Duodenal mucosa (tissue), 2 donors: ENCODE results near the gene NCLN.
"Not testable (repeated sequence)": the region's sequence is repeated elsewhere in the genome, so short reads cannot be mapped to it uniquely, and the experiment has no call there.

Experiments
- H3K27ac ChIP-seq: one replicate; pipeline ENCODE4 v1.7.0; 2013; ENCODE audit warnings: low read depth, low read length
- H3K27me3 ChIP-seq, 2 donors: one replicate each; pipeline ENCODE4 v1.7.0; 2013; ENCODE audit warnings: low read length in 2 of 2, control low read depth in 1 of 2; ENCODE audit not compliant: insufficient read depth in 2 of 2, control insufficient read depth in 1 of 2
- H3K36me3 ChIP-seq, 2 donors: one replicate each; pipeline ENCODE4 v1.7.0; 2013; ENCODE audit warnings: low read length in 2 of 2, control low read depth in 1 of 2; ENCODE audit not compliant: insufficient read depth in 2 of 2, control insufficient read depth in 1 of 2
- H3K4me1 ChIP-seq, 2 donors: one replicate each; pipeline ENCODE4 v1.7.0; 2013; ENCODE audit warnings: low read length in 2 of 2, control low read depth in 1 of 2; ENCODE audit not compliant: insufficient read depth in 2 of 2, control insufficient read depth in 1 of 2
- H3K4me3 ChIP-seq, 2 donors: one replicate each; pipeline ENCODE4 v1.7.0; 2013; ENCODE audit warnings: low read length in 2 of 2, low read depth in 1 of 2
- H3K9ac ChIP-seq, 2 donors: one replicate each; pipeline ENCODE4 v1.7.0; 2013; ENCODE audit warnings: low read length in 2 of 2, low read depth in 1 of 2
- H3K9me3 ChIP-seq, 2 donors: one replicate each; pipeline ENCODE4 v1.7.0; 2013; ENCODE audit warnings: low read length in 2 of 2, control low read depth in 1 of 2; ENCODE audit not compliant: control insufficient read depth in 1 of 2

Gene NCLN

DNA sequence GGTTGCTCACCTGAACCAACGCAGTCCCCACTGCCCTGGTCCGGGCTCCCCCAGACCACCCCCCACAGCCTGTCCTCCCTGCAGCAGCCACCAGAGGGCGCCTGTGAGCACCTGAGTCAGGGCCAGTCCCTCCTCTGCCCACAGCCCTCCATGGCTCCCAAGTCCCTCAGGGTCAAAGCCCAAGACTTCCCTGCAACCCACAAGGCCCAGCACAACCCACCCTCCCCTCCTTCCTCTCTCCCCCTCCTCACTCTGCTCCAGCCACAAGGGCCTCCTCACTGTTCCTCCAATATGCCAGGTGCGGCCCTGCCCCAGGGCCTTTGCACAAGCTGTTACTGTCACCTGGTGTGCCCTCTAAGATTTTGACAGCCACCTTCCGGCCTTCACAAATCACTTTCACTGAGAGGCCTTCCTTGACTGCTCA lies 39.0 kb upstream of the NCLN start:
- H3K27ac ChIP-seq, result no peak overlapping the region
- no peaks in the 10 kb centered on the region for H3K27me3 ChIP-seq
- no peak overlapping the region for H3K9ac ChIP-seq
- H3K4me1 ChIP-seq, result peaks cover 4 to 5% of the 10 kb centered on the region in 2 donors
- H3K36me3 ChIP-seq, result peaks cover 0 to 9% of the 10 kb centered on the region in 2 donors
- no peak overlapping the region for H3K4me3 ChIP-seq
- H3K9me3 ChIP-seq, result no peaks in the 10 kb centered on the region

DNA sequence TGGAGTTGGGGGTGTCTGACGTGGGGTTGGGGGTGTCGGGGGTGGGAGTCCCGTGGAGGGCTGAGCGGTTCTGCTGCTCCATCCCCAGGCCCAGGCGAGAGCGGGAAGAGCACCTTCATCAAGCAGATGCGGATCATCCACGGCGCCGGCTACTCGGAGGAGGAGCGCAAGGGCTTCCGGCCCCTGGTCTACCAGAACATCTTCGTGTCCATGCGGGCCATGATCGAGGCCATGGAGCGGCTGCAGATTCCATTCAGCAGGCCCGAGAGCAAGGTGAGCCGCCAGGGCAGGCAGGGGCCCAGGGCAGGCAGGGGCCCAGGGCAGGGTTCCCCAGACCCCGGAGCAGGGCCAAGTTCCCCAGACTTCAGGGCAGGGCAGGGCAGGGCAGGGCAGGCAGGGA lies 37.2 kb upstream of the NCLN start:
- Histone ChIP-seq H3K4me1 (no peaks in the 10 kb centered on the region), H3K9ac (no peak overlapping the region), H3K27me3 (no peaks in the 10 kb centered on the region), H3K4me3 (no peak overlapping the region), H3K9me3 (no peaks in the 10 kb centered on the region), H3K36me3 (peaks cover 0 to 9% of the 10 kb centered on the region in 2 donors), H3K27ac (no peak overlapping the region)

DNA sequence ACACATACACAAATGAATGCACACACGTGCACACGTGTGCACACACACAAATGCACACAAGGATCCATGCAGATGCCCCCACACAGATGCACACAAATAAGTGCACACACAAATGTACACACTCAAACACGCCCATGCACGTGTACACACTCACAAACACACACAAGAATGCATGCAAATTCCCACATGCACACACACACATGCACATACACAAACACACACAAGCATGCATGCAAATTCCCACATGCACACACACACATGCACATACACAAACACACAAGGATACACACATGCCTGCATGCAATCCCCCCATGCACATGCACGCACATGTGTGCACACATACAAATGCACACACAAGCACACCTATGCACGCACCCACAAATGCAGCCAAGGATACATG lies 36.6 kb upstream of the NCLN start:
- Histone ChIP-seq H3K27me3 (no peaks in the 10 kb centered on the region), H3K9me3 (no peaks in the 10 kb centered on the region), H3K4me1 (no peaks in the 10 kb centered on the region), H3K4me3 (no peak overlapping the region), H3K27ac (no peak overlapping the region), H3K36me3 (peaks cover 0 to 9% of the 10 kb centered on the region in 2 donors), H3K9ac (no peak overlapping the region)

DNA sequence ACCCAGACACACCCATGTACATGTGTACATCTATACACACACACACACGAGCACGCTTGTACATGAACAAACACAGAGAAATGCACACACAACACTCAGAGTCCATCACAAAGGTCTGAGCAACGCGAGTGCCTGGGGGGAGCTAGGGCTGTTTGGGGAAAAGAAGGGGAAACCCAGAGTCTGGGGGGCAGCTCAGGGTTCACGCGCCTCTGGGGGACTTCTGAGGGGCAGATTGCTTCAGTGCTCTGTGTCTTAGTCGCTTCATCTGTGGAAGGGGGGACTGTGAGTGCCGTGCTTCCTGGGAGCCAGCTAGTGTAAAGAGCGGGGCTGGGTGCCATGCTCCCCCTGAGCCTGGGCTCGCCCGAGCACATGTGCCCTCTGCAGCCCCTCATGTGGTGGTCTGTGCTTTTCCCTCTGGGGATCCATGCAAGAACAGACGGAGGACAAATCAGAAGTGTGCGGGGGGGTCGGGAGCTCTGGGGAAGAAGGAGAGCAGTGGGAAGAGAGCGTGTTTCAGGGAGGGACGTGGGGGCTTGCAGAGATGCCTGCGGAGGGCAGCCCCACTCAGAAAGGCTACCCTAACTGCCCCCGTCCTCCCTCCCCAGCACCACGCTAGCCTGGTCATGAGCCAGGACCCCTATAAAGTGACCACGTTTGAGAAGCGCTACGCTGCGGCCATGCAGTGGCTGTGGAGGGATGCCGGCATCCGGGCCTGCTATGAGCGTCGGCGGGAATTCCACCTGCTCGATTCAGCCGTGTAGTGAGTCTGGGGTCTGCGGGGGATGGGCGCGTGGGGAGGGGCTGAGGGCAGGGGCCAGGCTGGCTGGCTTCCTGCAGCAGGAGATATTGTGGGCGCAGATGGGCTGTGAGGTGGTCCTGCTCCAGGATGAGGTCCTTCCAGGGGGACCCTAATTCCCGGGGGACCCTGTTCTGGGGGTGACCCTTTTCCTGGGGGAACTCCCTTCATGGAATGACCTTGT lies 35.9 kb upstream of the NCLN start:
- Histone ChIP-seq H3K27ac (no peak overlapping the region), H3K4me1 (no peaks in the 10 kb centered on the region), H3K9me3 (no peaks in the 10 kb centered on the region), H3K36me3 (peaks cover 0 to 9% of the 10 kb centered on the region in 2 donors), H3K27me3 (no peaks in the 10 kb centered on the region), H3K9ac (no peak overlapping the region), H3K4me3 (no peak overlapping the region)

DNA sequence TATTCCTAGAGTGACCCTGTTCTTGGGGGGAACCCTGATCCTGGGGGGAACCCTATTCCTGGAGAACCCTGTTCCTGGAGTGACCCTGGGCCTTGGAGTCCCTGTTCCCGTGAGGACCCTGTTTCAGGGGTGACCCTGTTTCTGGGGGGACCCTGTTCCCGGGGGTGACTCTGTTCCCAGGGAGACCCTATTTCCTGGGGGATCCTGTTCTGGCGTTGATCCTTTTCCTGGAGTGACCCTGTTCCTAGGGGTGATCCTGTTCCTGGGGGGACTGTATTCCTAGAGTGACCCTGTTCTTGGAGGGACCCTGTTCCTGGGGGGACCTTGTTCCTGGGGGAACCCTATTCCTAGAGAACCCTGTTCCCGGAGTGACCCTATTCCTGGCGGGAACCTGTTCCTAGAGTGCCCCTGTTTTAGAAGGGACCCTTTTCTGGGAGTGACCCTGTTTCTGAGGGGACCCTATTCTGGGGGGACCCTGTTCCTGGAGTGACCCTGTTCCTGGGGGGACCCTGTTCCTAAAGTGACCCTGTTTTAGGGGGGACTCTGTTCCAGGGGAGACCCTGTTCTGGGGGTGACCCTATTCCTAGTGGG lies 34.9 kb upstream of the NCLN start:
- Histone ChIP-seq H3K27me3 (no peaks in the 10 kb centered on the region), H3K9ac (no peak overlapping the region), H3K36me3 (peaks cover 0 to 9% of the 10 kb centered on the region in 2 donors), H3K27ac (no peak overlapping the region), H3K4me3 (no peak overlapping the region), H3K4me1 (peaks cover 0 to under 1% of the 10 kb centered on the region in 2 donors), H3K9me3 (no peaks in the 10 kb centered on the region)

DNA sequence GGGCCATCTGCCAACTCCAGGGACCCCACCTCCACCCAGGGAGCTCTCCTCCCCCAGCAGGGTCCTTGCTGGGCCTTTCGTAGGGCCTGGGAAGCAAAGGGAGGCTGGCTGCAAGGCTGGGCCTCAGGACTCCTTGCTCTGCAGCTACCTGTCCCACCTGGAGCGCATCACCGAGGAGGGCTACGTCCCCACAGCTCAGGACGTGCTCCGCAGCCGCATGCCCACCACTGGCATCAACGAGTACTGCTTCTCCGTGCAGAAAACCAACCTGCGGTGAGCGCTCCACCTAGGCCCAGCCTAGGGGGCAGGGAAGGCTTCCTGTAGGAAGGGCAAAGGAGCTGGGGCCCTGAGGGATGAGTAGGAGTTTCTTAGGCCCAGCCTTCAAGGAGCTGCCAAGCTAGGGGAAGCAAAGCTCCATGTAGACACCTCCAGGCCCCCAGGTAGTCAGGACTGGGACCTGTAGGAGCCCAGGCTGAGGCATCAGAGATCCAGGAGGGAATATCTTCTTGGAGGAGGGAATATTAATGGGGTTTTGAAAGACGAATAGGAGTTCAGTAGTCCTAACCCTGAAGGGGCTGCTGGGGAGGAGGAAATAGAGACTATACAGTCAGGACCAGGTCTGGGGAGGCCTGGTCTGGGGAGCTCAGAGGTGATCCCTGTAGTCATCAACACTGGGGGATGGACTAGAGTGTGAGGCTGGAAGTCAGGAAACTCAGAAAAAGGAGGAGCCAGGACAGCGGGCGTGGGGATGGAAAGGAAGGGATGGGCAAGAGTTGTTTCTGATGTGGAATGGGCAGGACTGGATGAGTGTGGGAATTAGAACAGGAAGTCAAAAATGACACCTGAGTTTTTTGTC lies 33.9 kb upstream of the NCLN start:
- Histone ChIP-seq H3K9me3 (no peaks in the 10 kb centered on the region), H3K4me1 (peaks cover 0 to 5% of the 10 kb centered on the region in 2 donors), H3K27ac (no peak overlapping the region), H3K36me3 (peaks cover 0 to 9% of the 10 kb centered on the region in 2 donors), H3K4me3 (no peak overlapping the region), H3K9ac (no peak overlapping the region), H3K27me3 (peaks cover 0 to 4% of the 10 kb centered on the region in 2 donors)

DNA sequence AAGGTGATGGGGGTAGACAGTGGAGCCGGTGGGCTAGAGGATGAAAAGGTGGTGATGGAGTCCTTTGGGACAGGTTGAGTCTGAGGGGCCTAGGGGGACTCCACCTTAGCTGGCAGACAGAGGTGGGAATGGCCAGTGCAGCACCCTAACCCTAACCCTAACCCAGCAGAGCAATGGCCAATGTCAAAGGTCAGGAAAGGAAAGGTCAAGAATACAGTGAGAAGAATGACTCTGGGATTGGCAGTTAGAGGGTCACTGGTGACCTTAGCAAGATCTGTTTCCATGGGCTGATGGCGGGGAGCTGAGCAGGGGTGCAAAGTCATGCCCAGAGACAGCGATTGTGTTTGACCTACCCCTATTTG lies 33.3 kb upstream of the NCLN start:
- H3K27ac ChIP-seq, result no peak overlapping the region

DNA sequence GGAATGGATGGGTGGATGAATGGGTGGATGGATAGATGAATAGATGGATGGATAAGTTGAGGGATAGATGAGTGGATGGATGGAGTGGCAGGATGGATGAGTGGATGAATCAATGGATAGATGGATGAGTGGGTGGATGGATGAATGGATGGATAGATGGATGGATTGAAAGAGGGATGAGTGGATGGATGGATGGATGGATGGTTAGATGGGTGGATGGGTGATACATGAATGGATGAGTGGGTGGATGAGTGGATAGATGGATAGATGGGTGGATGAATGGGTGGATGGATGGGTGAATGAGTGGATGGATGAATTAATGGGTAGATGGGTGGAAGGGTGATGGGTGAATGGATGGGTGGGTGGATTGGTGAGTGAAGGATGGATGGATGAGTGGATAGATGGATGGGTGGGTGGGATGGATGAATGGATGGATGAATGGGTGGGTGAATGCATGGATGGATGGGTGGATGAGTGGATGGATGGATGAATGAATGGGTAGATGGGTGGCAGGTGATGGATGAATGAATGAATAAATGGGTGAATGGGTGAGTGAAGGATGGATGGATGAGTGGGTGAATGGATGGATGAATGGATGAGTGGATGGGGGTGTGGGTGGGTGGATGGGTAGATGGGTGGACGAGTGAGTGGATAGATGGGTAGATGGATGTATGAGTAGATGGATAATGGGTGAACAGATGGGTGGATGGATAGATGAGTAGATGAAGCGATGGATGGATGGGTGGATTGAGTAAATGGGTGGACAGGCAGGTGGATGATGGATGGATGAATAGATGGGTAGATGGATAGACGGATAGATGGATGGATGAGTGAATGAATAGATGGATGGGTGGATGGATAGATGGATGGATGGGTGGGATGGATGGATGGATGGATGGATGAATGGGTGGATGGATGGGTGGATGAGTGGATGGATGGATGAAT lies 32.2 kb upstream of the NCLN start:
- peaks cover 0 to 9% of the 10 kb centered on the region in 2 donors for H3K36me3 ChIP-seq
- no peaks in the 10 kb centered on the region for H3K9me3 ChIP-seq
- no peak overlapping the region for H3K9ac ChIP-seq
- H3K27me3 ChIP-seq, result peaks cover 0 to 7% of the 10 kb centered on the region in 2 donors
- no peak overlapping the region for H3K27ac ChIP-seq
- H3K4me3 ChIP-seq, result no peak overlapping the region
- peaks cover 0 to 5% of the 10 kb centered on the region in 2 donors for H3K4me1 ChIP-seq

More for the DNA sequence above, 33.3 kb upstream of the NCLN start:
- peaks cover 0 to 4% of the 10 kb centered on the region in 2 donors for H3K27me3 ChIP-seq
- peaks cover 0 to 5% of the 10 kb centered on the region in 2 donors for H3K4me1 ChIP-seq
- no peak overlapping the region for H3K4me3 ChIP-seq
- H3K9me3 ChIP-seq, result no peaks in the 10 kb centered on the region
- no peak overlapping the region for H3K9ac ChIP-seq
- peaks cover 0 to 9% of the 10 kb centered on the region in 2 donors for H3K36me3 ChIP-seq

DNA sequence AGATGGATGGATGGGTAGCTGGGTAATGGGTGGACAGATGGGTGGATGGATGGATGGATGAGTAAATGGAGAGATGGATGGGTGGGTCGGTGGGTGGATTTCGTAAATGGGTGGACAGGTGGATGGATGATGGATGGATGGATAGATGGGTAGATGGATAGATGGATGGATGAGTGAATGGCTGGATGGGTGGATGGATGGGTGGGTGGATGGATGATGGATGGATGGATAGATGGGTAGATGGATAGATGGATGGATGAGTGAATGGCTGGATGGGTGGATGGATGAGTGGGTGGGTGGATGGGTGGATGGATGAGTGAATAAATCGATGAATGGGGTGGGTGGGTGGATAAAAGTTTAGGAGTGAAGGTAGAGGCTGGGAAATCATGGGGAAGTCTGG lies 31.3 kb upstream of the NCLN start:
- Histone ChIP-seq H3K4me3 (peak overlapping the region in 1 of 2 donors; percentile 10), H3K27ac (peak overlapping the region; percentile 53)
- not testable (repeated sequence) for H3K9ac ChIP-seq, H3K27me3 ChIP-seq, H3K4me1 ChIP-seq, H3K9me3 ChIP-seq, H3K36me3 ChIP-seq
